Thoracic aorta (tissue), 2 donors: ENCODE results near the gene FOSL1. TPM values are rescaled to one million over a fixed set of nuclear protein-coding genes. Genes with fewer than 3 reads are reported as not detected.

Experiments
- ATAC-seq: fragments of 150-250 bp; one replicate; pipeline ENCODE4 v1.8.0; 2017; ENCODE audit warnings: low read depth; ENCODE audit not compliant: insufficient number of reproducible peaks, low FRiP score
- DNase-seq: peaks from one replicate; pipeline ENCODE4 v3.0.0-alpha.2; 2020; ENCODE audit warnings: low spot score
- H3K27ac ChIP-seq, 2 donors: fragments of 200-600 bp; sonication (generic); 1 replicate in 1 of 2; 2 replicates in 1 of 2; pipeline ENCODE4 v1.5.1; 2016; ENCODE audit warnings: mild to moderate bottlenecking in 2 of 2, moderate library complexity in 2 of 2
- H3K27me3 ChIP-seq: fragments of 200-600 bp; sonication (generic); replicated peaks from 2 replicates; pipeline ENCODE4 v1.6.0; 2016; ENCODE audit warnings: mild to moderate bottlenecking; ENCODE audit not compliant: insufficient read depth
- H3K36me3 ChIP-seq: fragments of 200-600 bp; sonication (generic); one replicate; pipeline ENCODE4 v1.5.1; 2016
- H3K4me1 ChIP-seq, 2 donors: fragments of 200-600 bp; sonication (generic); 1 replicate in 1 of 2; 2 replicates in 1 of 2; pipeline versions ENCODE4 v1.5.1 to v1.6.0; 2016; ENCODE audit warnings: low read depth in 2 of 2, mild to moderate bottlenecking in 1 of 2; ENCODE audit not compliant: control insufficient read depth in 1 of 2
- H3K4me3 ChIP-seq: fragments of 200-600 bp; sonication (generic); 2 replicates; pipeline ENCODE4 v1.5.1; 2016; ENCODE audit warnings: mild to moderate bottlenecking
- H3K9me3 ChIP-seq: fragments of 200-600 bp; sonication (generic); 2 replicates; pipeline ENCODE4 v1.5.1; 2016
- total RNA-seq, 2 donors: library from RNA; depleted of rRNA; stranded (reverse); fragments of >200 nt; gene quantifications; one replicate each; pipeline versions ENCODE4 v1.1.0 to v1.2.3, GENCODE V29; 2016
- TF ChIP-seq, protein P1 (sequence below): fragments of 200-600 bp; sonication (generic); IDR thresholded peaks from one replicate; pipeline ENCODE4 v1.5.1; 2019; ENCODE audit warnings: antibody characterized with exemption

FOSL1 gene
- total RNA-seq, 2 donors from 2014 or later, result 25.6 to 143 TPM

DNA sequence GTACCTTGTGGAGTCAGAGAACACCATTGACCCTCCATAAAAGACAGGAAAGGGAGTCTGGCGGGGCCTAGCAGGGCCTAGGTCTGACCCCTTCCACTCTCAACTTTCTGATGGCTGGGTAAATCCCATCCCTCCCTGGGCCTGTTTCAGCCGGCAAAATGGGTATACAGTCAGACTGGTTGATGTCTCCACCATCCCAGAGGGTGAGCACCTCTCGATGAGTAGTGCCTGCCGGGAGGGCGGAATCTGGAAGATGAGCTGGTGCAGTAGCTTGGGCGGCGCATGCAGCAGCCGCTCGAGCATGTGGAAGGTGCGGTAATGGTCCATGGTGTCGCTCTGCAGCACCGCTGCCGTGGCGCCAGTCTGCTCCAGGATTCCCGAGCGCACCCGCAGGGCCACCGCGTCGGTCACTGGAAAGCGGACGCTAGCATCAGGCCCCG, 12.4 kb downstream of the FOSL1 start:
- peaks cover 15% of the 10 kb centered on the region for H3K36me3 ChIP-seq
- no peak for DNase-seq
- ATAC-seq, result peak; percentile 0
- H3K27me3 ChIP-seq, result no peaks in the 10 kb centered on the region
- peak overlapping the region; percentile 85 to 93 for H3K27ac ChIP-seq
- peak overlapping the region; percentile 76 for H3K4me3 ChIP-seq
- H3K9me3 ChIP-seq, result no peaks in the 10 kb centered on the region
- TF ChIP-seq, protein P1, sequence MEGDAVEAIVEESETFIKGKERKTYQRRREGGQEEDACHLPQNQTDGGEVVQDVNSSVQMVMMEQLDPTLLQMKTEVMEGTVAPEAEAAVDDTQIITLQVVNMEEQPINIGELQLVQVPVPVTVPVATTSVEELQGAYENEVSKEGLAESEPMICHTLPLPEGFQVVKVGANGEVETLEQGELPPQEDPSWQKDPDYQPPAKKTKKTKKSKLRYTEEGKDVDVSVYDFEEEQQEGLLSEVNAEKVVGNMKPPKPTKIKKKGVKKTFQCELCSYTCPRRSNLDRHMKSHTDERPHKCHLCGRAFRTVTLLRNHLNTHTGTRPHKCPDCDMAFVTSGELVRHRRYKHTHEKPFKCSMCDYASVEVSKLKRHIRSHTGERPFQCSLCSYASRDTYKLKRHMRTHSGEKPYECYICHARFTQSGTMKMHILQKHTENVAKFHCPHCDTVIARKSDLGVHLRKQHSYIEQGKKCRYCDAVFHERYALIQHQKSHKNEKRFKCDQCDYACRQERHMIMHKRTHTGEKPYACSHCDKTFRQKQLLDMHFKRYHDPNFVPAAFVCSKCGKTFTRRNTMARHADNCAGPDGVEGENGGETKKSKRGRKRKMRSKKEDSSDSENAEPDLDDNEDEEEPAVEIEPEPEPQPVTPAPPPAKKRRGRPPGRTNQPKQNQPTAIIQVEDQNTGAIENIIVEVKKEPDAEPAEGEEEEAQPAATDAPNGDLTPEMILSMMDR, result no peak
- peaks cover 21 to 51% of the 10 kb centered on the region in 2 donors for H3K4me1 ChIP-seq

DNA sequence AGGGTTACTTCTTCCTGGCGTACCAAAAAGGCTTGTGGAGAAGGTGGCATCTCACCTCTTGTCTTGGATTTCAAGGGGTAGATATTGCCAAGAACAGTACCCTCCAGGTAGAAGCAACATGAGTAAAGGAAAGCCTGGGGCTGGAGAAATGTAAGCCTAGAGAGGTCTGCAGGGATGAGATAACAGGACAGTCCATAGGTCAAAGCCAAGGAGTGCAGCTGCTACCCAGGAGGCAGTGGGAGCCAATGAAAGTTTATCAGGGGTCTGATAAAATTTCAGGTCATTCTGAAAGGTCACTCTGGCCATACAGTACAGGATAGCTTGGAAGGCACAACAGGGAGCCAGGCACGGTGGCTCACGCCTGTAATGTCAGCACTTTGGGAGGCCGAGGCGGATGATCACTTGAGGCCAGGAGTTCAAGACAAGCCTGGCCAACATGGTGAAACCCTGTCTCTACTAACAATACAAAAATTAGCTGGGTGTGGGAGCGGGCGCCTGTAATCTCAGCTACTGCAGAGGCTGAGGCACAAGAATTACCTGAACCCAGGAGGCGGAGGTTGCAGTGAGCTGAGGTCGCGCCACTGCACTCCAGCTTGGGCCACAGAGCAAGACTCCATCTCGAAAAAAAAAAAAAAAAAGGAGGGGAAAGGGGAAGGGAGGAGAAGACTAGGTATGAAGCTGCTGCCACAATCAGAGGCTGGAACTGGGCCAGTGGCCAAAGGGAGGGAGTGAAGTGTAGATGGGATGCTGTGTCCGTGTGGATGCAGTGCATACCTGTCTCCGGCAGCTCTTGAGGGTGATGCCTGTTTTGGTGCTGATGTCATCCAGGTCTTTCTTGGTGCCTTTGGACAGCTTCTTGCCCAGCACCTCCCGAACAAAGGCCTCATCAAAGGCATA, 13.1 kb downstream of the FOSL1 start:
- ATAC-seq (no peak), DNase-seq (no peak)
- H3K27ac ChIP-seq, result peak overlapping the region; percentile 85 to 93
- TF ChIP-seq, protein P1, result no peak
- peaks cover 16% of the 10 kb centered on the region for H3K36me3 ChIP-seq
- H3K9me3 ChIP-seq, result no peaks in the 10 kb centered on the region
- H3K27me3 ChIP-seq, result no peaks in the 10 kb centered on the region
- peak overlapping the region; percentile 76 for H3K4me3 ChIP-seq
- H3K4me1 ChIP-seq, result peaks cover 15 to 44% of the 10 kb centered on the region in 2 donors

DNA sequence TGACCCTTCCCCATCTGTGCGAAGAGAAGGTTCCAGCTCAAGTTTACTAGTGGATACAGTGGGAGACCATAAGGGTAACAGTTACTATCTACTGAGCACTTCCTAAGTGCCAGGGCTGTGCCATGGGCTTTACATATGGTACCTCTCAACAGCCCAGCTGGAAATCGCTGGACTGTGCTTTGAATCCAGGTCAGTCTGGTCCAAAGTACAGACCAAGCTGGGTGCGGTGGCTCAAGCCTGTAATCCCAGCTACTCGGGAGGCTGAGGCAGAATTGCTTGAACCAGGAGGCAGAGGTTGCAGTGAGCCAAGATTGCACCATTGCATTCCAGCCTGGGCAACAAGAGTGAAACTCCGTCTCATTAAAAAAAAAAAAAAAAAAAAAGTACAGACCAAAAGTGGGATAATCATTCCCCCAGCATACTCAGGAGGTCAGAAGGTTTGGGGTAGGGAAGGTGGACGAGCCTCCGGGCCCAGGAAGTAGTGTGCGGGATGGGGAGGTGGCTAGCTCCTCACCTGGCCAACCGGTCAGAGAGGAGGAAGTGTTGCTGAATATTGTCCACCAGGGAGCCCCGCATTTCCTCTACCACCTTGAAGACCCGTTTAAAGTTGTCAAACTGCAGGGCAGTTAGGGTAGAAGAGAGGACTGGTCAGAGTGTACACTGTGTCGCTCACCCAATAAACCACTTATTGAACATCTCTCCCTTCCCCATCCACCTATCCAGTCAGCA, 14.2 kb downstream of the FOSL1 start:
- H3K36me3 ChIP-seq, result peaks cover 16% of the 10 kb centered on the region
- peaks cover 11 to 34% of the 10 kb centered on the region in 2 donors for H3K4me1 ChIP-seq
- H3K9me3 ChIP-seq, result no peaks in the 10 kb centered on the region
- H3K27me3 ChIP-seq, result no peaks in the 10 kb centered on the region
- DNase-seq, result no peak
- H3K27ac ChIP-seq, result no peak overlapping the region
- H3K4me3 ChIP-seq, result no peak overlapping the region
- TF ChIP-seq, protein P1, result no peak
- no peak for ATAC-seq

DNA sequence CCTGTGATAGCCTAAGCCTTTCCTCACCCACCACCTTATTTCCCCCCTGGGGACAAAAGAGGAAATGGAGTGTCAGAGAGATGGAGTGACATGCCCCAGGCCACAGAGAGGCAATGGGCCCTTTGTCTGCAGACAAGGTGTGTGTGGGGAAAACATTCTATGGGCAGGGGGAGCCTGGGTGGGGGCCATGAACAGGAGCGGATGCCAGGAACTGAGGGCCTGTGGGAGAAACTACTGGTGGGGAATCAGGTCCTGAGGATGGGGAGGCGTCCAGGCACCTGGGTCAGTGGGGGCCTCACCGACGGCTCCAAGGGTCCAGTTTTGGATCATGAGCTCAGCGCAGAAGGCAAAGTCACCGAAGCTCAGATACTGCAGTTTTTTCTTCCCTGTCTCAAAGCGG, 15.0 kb downstream of the FOSL1 start:
- no peaks in the 10 kb centered on the region for H3K9me3 ChIP-seq
- H3K4me3 ChIP-seq, result no peak overlapping the region
- H3K27me3 ChIP-seq, result no peaks in the 10 kb centered on the region
- no peak overlapping the region for H3K27ac ChIP-seq
- H3K36me3 ChIP-seq, result peaks cover 16% of the 10 kb centered on the region
- ATAC-seq (no peak), DNase-seq (no peak)
- TF ChIP-seq, protein P1, result no peak
- H3K4me1 ChIP-seq, result peaks cover 11 to 34% of the 10 kb centered on the region in 2 donors

DNA sequence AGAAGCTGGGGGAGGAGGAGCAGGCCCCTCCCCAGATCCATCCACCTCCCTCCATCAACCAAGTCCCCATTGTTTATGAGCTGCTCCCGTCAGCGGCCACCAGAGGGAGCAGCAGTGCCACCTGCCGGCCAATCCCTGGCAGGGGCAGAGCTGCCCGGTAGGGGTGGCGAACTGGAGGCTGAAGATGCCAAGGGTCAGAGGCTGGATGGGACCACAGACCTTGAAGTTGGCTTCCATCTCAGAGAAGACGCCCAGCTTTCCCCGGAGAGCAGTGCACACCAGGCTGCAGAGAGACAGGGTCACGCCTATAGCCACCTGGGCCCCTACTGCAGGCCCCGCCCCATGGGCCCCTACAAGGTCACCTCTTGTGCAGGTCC, 15.5 kb downstream of the FOSL1 start:
- no peak for DNase-seq
- H3K9me3 ChIP-seq, result no peaks in the 10 kb centered on the region
- no peak overlapping the region for H3K4me3 ChIP-seq
- ATAC-seq, result no peak
- H3K27me3 ChIP-seq, result no peaks in the 10 kb centered on the region
- H3K36me3 ChIP-seq, result peaks cover 16% of the 10 kb centered on the region
- H3K4me1 ChIP-seq, result peaks cover 11 to 30% of the 10 kb centered on the region in 2 donors
- TF ChIP-seq, protein P1, result peak; percentile 97
- H3K27ac ChIP-seq, result no peak overlapping the region
